Measurements from ENCODE around the gene MACROH2A1.

MACROH2A1 gene

DNA sequence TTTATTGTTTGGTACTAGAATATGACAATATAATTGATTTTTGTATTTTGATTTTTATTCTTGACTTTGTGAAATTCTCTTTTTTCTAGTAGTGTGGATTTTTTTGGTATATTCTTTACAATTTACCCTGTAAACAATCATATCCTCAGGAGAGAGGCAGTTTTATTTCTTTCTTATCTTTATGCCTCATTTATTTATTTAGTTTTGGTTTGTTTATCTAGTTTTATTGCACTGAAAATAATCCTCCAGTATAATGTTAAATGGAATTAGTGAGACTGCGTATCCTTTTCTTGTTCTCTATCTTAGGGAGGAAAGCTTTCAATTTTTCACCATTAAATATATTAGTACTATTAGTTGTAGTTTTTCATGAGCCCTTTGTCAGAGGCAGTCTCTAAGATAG lies 109.4 kb downstream of the MACROH2A1 start:
- peak overlapping the region; percentile 82 for H3K27ac ChIP-seq
- TF ChIP-seq, protein P1, sequence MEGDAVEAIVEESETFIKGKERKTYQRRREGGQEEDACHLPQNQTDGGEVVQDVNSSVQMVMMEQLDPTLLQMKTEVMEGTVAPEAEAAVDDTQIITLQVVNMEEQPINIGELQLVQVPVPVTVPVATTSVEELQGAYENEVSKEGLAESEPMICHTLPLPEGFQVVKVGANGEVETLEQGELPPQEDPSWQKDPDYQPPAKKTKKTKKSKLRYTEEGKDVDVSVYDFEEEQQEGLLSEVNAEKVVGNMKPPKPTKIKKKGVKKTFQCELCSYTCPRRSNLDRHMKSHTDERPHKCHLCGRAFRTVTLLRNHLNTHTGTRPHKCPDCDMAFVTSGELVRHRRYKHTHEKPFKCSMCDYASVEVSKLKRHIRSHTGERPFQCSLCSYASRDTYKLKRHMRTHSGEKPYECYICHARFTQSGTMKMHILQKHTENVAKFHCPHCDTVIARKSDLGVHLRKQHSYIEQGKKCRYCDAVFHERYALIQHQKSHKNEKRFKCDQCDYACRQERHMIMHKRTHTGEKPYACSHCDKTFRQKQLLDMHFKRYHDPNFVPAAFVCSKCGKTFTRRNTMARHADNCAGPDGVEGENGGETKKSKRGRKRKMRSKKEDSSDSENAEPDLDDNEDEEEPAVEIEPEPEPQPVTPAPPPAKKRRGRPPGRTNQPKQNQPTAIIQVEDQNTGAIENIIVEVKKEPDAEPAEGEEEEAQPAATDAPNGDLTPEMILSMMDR (conservative IDR thresholded peaks at IDR 0.05), result no peak
- no peak for TF ChIP-seq ZFX (IDR thresholded peaks at IDR 0.05)

DNA sequence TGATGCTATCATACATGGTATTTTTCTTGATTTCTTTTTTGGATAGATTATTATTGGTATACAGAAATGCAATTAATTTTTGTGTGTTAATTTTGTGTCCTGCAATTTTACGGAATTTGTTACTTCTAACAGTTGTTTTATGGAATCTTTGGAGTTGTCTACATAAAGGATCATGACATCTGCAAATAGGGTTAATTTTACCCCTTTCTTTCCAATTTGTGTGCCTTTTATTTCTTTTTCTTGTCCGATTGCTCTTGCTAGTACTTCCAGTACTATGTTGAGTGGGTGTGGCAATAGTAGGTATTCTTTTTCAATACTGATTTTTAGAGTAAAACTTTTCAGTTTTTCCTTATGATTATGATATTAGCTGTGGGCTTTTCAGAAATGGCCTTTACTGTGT lies 111.5 kb downstream of the MACROH2A1 start:
- H3K27ac ChIP-seq, result no peak overlapping the region
- no peak for TF ChIP-seq ZFX (IDR thresholded peaks at IDR 0.05)
- TF ChIP-seq, protein P1 (conservative IDR thresholded peaks at IDR 0.05), result no peak
